GM10847 (cell line): Measurements from ENCODE around the gene TGFB2.

Experiments used
- POLR2A ChIP-seq: IDR thresholded peaks from 2 replicates; pipeline ENCODE4 v1.6.1; 2011; ENCODE audit not compliant: insufficient read length; ENCODE audit errors: extremely low read depth

Gene TGFB2

GRCh38 chr1:218349348-218350034 lies 4.4 kb downstream of the TGFB2 start:
- no peak for TF ChIP-seq POLR2A

GRCh38 chr1:218350035-218350525 lies 4.9 kb downstream of the TGFB2 start:
- no peak for TF ChIP-seq POLR2A

- no peak for TF ChIP-seq POLR2A
These were observed 5.7 kb downstream of the TGFB2 start for GRCh38 chr1:218350801-218351266.

- TF ChIP-seq POLR2A: no peak
These were observed 6.4 kb downstream of the TGFB2 start for GRCh38 chr1:218351391-218352074.

GRCh38 chr1:218352075-218352438 lies 6.9 kb downstream of the TGFB2 start:
- TF ChIP-seq POLR2A: no peak

- TF ChIP-seq POLR2A: no peak
These were observed 8.5 kb downstream of the TGFB2 start for GRCh38 chr1:218353656-218354055.

- TF ChIP-seq POLR2A: no peak
These were observed 10.1 kb downstream of the TGFB2 start for GRCh38 chr1:218355278-218355677.

GRCh38 chr1:218357211-218357892 lies 12.2 kb downstream of the TGFB2 start:
- no peak for TF ChIP-seq POLR2A

GRCh38 chr1:218357893-218358232 lies 12.7 kb downstream of the TGFB2 start:
- TF ChIP-seq POLR2A: no peak

GRCh38 chr1:218361298-218362065 lies 16.3 kb downstream of the TGFB2 start:
- no peak for TF ChIP-seq POLR2A

GRCh38 chr1:218362418-218363076 lies 17.4 kb downstream of the TGFB2 start:
- TF ChIP-seq POLR2A: no peak

- no peak for TF ChIP-seq POLR2A
These were observed 18.0 kb downstream of the TGFB2 start for GRCh38 chr1:218363141-218363540.

GRCh38 chr1:218364028-218364710 lies 19.0 kb downstream of the TGFB2 start:
- TF ChIP-seq POLR2A: no peak
